ENCODE measurements around the gene PDAP1.
"Not testable (repeated sequence)": the region's sequence is repeated elsewhere in the genome, so short reads cannot be mapped to it uniquely, and the experiment has no call there.

Gene PDAP1, protein sequence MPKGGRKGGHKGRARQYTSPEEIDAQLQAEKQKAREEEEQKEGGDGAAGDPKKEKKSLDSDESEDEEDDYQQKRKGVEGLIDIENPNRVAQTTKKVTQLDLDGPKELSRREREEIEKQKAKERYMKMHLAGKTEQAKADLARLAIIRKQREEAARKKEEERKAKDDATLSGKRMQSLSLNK

DNA sequence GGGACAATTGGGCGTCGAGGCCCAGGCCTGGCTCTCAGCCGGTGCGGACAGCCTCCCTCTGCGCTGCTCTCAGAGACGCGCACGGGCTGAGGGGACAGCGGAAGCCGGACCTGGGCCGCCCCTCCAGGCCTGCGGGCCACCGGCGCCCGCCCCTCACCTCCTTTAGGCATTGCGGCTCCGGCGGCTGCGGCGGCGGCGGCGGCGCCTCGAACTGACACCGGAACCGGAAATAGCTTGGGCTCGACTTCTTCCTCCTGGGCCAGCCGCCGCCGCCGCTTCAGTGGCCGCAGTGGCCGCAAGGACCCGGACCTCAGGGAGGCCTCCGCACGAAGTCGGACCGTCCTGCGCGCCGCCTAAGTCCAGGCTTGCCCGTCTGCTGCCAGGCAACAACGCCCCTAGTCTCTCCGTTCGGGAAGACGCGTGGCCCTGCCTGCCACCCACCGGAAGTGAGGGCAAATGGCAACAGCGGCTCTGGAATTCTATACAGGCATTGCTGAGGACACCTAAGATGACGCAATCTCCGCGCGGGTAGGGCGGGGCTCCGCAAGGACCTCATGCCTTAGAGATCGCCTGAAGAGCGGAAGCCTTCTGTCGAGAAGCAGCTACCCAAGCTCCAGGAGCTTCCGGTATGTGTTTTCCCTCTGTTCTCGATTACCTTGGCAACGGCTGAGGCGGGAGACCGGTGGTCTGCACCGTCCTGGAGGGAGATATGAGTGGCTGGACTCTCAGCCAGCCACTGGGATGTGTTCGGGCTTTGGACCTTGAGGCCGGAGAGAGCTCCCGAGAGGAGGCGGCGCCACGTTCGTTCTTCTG, at the start of gene PDAP1, which contains the start of gene BUD31:
Gene PDAP1, minus strand, starts transcription at position 219 of the 813 bp plus-strand sequence. Its CDS starts 49 bp downstream, at position 170.
Gene BUD31, plus strand, starts transcription at position 591 of the 813 bp plus-strand sequence. CDS start 2,124 bp downstream, outside the sequence.
- DNase-seq: peak; percentile 89 to 95 (median 92)

DNA sequence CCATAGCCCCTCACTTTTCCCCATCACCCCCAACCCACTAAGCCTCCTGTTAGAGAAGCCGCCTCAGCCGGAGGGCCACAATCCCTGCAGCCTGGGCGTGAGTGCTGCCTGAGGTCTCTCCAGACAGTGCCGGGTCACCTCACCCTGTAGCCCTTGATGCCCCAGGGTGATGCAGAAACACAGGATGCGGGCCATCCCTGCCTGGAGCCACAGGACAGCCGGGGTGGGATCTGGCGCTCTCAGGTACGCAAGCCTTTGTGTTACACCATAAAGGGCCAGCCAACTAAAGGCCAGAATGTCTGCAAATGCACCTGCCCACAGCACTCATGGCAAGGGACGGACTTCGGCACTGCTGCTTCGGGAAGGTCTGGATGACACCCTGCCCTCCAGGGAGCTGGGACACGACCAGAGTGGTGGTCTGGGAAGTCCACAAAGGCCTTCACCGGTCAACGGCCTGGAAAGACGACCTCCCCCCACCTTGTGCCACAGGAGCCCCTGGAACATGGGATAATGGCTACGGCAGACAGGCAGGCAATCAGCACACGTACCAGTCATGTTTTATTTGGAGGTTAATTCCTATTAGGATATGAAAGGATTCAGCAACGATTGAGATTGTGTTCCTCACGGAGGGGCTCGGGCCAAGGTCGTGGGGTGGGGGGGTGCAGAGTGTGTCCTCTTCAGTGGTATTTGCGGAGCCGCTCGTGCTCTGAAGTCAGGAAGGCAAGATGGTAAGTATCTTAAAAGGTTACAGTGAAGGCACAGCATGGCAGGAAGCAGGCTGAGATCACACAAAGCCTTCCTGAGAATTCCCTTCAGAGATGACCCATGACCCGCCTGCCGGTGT, 49.5 kb upstream of the PDAP1 start:
- DNase-seq: no peak

DNA sequence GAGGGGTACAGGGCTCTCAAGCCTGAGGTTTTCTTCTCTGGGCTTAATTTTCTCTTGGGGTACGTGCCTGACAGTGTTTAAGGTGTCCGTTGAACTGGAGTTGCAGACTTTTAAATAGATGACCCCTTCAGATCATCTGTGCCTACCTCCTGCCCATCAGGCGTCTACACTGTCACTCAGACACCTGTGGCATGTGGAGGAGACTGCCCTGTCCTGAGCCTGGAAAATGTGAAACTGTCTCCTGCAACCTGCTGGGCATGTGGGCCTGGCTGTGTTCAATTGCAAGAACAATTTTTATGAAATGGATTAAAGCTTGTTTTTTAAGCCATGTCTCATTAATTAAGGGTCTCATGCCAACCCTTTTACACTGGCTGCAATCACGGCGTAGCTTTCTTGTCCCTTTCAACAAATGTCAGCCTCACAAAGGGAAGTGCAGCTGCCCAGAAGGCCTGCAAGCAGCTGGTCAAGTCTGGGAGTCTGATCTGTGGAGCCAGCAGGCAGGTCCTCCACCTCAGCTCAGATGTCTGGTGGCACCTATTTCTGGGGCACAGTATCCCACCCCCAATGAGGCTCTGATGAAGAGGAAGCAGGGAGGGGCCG, 48.8 kb upstream of the PDAP1 start:
- no peak for DNase-seq

DNA sequence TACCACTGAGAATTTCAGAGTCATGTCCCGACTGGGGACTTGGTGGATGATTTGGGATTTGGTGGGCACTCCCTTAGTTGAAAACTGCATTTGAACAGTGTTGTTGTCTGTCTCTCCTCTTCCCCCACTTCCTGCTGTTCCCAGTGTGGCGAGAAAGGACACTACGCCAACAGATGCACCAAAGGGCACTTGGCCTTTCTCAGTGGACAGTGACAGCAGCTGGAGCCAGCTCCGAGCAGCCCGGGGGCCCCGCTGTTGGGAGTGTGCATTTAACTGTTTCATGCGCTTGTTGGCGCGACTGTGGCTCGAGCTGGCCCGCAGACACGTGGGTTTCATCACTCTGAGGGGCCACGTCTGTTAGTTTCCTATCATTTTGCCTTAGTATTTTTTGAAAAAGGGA, 47.9 kb upstream of the PDAP1 start:
- DNase-seq: no peak

DNA sequence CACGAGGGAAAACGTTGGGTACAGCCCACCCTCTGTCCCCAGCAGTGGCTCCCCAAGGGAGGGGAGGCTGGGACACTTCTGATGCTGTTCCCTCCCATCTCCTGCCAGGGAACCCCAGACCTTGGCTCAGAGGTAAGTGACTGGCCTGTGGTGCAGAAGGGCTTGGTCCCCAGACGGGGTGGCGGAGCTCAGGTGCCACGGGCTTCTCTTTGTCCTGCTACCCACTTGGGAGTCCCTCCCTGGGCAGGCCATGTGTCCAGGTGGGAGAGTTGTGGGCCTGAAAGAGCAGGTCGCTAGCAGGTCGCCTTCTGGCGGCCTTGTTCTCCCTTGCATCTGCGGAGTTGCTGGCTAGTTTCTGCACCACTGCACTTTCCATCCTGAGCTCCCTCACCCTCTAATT, 47.5 kb upstream of the PDAP1 start:
- DNase-seq: no peak

DNA sequence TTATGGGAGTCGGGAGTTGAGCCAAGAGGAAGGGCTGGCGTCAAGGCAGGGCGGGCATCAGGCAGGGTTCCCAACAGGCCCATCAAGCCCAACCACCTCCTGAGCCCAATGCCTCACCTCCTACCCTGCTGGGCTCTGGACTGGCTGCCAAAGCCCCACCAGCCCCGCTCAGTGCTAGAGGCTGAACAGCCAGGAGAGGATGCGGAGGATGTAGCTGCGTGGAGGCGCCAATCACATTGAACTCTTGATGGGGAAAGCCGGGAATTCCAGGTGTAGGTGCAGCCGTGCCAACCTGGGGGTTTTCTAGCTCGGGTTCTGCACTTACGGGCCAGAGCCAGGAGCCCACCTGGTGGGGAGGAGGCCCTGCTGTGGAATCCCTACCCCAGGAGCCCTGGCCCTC, 44.7 kb upstream of the PDAP1 start:
- no peak for DNase-seq

DNA sequence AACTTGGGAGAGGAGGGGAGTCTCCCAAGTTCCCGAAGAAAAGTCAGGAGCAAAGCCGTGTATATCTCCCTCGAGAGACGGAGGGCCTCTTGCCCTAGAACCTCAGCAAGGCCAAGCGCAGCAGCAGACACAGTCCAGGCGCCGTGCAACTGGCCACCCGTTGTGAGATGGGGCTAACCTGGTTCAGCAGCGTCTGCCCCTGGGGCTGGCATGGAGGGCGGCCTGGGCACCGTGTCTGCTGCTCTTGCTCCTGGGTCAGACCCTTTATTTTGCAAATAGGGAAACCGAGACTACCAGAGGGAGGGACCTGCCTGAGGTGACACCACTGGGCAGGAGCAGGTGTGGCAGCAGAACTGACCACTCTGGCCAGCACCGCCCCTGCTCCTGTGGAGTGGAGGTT, 44.1 kb upstream of the PDAP1 start:
- no peak for DNase-seq

DNA sequence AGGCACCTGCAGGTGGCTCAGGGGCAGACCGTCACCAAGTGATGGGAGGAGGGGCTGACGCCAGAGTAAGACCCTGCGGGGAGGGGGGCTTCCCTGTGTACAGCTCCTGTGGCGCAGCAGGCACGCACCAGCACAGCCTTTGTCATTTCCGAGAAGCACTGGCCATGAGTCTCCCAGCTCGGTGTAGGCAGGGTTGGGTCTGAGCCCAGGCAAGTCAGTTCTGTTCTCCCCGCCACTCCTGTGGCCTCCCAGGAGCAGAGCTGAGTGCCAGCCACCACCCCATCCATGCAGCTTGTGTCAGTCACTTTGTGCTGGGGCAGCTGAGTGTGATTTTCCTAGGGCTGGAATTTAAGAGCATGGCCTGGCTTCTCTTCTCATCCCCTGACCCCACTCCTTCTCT, 43.5 kb upstream of the PDAP1 start:
- DNase-seq: no peak

DNA sequence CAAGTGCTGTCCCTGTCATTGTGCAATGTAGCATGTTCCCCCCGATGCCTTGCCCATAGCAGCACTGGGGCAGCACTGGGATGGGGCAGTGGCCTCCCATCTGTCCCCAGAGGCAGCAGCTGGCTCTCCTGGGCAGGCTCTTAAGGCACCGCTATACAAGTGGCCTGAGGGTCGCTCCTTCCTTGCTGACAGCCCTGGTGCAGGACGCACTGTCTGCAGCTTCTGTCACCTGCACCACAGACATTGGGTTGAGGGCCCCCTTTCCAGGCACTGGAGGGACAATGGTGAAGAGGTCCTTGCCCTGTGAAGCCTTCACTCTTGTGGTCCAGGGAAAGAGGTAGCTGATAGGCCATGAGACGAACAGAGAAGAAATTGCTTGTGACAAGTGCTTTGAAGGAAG, 40.9 kb upstream of the PDAP1 start:
- no peak for DNase-seq

DNA sequence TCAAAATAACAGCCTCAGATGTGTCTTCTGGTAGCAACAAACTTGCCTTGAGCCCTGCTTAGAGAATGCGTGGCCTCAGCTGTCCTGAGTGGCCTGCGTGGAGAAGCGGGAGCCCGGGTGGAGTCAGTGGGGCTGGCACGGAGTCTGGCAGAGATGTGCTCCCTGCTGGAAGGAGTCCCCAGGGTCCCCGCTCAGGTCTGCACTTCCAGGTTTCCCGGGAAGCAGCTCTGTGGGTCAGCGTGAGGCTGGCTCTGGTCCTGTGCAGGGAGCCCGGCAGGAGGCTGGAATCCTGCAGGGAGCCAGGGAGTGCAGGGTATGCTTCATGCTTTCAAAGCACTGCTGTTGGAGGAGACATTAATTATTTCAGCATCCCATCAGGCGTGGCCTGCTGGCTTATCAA, 40.5 kb upstream of the PDAP1 start:
- DNase-seq: no peak

DNA sequence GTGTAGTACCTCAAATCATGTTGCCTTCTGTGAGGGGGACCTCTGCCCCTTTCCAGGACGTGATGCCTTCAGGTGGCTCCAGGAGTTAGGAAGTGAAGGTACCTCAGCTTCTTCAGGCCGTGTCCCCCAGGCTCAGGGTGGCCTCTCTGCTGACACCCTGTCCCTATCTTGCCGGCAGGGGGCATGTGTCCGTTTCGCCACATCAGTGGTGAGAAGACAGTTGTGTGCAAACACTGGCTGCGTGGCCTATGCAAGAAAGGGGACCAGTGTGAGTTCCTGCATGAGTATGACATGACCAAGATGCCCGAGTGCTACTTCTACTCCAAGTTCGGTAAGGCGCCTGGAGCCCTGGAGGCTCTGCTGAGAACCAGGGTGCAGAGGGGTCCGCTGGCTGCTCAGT, 39.5 kb upstream of the PDAP1 start:
- DNase-seq: no peak

DNA sequence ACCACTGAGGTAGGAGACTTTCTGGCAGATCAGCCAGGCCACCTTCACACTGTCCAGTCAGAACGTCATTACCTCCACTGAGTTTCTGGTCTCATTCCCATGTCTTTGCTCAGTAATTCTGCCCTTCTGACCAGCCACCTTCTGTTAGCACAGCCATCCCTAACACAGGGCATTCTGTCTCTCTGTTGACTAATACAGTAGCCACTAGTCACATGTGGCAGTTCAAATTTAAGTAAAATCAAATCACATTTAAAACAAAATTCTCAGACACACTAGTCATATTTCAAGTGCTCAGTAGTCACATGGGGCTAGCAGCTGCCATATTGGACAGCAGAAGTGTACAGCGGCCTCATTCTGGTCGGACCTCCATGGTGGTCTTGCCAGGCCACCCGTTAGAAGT, 37.7 kb upstream of the PDAP1 start:
- no peak for DNase-seq

DNA sequence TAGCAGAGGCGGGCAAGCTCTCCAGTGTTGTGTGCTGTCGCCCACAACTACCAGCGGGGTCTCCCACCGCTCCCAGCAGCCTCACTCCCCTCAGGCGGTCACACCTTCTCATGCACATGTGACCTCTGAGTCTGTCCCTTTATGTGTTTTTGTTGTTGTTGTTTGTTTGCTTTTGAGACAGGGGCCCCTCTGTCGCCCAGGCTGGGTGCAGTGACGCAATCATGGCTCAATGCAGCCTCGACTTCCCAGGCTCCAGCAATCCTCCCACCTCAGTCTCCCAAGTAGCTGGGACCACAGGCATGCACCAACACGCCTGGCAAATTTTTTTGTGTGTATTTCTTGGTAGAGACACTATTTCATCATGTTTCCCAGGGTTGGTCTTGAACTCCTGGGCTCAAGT, 31.8 kb upstream of the PDAP1 start:
- DNase-seq: no peak

DNA sequence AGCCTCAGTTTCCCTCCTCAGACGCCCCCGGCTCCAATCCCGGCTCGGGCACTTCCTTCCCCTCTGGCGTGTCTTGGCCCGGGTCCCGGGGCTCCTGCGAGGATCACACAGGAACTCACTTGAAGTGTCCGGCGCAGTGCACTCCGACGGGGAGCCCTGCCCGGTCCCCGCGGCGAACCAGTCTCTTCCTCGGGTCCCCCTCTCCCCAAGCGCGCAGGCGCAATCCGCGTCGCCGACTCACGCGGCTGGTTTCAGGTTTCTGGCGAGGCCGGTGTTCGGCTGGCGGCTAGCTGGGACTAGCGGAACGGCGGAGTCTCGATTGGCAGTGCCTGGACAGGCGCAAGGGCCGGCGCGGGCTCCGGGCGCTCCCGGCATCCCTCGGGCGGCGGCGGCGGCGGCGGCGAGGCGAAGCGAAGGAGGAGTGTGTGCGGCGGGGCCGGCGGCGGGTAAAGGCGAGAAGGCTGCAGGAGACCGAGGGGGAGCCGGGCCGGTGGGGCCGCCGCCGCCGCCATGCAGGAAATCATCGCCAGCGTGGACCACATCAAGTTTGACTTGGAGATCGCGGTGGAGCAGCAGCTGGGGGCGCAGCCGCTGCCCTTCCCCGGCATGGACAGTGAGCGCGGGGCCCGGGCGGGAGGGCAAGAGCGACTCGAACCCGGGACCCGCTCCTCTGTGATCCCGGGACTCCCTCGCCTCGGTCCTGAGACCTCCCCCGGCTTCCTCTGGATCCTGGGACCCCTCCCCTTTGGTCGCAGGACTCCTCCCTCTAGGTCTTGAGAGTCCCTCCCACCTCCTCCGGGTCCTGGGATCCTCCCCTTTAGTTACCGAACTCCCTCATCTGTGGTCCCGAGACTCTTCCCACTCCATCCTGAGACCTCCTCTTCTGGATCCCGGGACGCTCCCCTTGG, 30.4 kb upstream of the PDAP1 start, which contains the start of the genes CPSF4 and PTCD1:
Gene CPSF4, plus strand, starts transcription at position 371 of the 908 bp plus-strand sequence. Its CDS starts 140 bp downstream, at position 511.
Gene PTCD1, minus strand, starts transcription at position 226 of the 908 bp plus-strand sequence. CDS start 3,556 bp downstream, outside the sequence.
- DNase-seq: peak; percentile 75 to 82 (median 78)

DNA sequence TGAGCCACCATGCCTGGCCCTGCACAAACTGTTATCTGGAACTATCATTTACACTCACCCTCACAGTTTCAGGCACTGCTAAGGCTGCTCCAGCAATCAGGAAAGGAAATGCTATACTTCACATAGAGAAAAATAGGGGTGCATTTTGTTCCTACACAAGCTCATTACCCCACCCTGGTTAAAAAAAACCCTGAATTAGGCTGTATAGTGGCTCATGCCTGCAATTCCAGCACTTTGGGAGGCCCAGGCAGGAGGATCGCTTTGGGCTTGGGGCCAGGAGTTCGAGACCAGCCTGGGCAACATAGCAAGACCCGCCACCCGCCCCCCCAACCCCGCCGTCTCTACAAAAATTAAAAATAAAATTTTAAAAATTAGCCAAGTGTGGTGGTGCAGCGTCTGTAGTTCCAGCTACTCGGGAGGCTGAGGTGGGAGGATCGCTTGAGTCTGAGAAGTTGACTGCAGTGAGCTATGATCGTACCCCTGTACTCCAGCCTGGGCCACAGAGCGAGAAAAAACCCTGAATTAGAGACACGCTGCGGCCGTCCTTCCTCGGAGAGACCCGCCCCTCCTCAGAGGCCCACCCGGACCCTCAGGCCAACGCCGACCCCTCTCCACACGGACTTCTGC, 29.7 kb upstream of the PDAP1 start:
- DNase-seq: no peak

DNA sequence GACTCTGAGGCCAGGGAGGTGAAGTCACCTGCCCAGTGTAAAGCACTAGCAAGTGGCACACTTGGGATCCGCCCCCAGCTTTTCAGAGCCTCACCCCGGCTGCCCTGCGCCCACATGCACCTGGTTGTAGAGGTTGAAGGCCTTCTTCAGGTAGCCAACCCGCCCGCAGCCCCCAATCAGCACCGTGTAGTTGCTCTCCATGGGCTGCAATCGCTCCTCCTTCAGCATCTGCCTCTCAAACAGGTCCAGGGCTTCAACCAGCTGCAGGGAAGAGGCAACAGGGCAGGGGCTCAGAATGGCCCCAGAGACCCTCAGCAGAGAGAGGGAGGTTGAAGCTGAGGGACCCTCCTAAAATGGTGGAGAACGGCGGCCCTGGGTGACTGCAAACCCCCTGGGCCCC, 24.8 kb upstream of the PDAP1 start:
- DNase-seq: no peak

DNA sequence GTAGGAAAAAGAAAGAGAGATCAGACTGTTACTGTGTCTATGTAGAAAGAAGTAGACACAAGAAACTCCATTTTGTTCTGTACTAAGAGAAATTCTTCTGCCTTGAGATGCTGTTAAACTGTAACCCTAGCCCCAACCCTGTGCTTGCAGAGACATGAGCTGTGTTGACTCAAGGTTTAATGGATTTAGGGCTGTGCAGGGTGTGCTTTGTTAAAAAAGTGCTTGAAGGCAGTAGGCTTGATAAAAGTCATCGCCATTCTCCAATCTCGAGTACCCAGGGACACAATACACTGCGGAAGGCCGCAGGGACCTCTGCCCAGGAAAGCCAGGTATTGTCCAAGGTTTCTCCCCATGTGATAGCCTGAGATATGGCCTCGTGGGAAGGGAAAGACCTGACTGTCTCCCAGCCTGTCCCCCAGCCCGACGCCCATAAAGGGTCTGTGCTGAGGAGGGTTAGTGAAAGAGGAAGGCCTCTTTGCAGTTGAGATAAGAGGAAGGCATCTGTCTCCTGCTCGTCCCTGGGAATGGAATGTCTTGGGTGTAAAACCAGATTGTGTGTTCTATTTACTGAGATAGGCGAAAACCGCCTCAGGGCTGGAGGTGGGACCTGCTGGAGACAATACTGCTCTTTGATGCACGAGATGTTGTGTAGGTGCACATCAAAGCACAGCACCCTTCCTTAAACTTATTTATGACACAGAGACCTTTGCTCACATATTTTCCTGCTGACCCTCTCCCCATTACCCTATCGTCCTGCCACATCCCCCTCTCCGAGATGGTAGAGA, 23.6 kb upstream of the PDAP1 start:
- not testable (repeated sequence) for DNase-seq

DNA sequence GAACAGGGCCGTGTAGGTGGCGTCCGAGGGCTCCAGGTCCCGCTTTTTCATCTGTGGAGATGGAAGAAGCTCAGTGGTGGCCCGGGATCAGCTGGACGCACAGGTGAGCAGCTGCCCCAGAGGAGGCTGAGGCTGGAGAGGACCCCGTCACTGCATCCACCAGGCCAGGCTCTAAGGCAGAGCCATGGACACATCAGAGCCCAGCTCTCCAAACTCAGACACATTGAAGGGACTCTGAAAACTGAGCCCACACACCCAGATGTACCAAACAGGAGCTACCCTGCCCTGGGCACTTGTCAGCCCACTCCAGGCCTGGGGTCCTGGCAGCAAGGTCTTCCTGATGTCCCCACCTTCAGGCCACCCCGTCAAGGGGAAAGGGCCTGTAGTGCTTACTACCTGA, 21.4 kb upstream of the PDAP1 start:
- no peak for DNase-seq

DNA sequence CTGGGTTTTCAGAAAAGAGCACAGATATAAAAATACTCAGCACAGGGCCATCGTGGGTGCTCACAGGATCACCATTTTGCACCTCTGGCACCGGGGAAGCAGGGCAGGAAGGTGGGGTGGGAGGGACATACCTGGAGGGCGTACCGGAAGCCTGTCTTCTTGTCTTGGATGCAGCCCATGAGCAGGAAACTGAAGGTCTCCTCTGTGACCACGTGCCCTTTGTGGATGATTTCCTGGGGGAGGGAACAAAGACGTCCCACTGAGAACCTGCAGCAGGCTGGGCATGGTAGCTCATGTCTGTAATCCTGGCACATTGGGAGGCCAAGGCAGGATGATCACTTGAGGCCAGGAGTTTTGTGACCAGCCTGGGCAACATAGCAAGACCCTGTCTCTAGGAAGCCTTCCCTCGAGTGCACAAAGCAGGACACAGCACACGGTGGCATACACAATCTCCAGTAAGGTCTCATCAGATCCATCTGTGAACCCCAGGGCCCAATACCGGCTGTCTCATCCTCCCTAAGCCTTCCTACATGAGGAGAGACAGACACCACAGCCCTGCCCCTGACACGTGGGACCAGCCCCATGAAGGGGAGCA, 20.7 kb upstream of the PDAP1 start:
- DNase-seq: no peak
